NOMO-1 treated with dmso at 0.1 percent for 144 hours (cell line): ENCODE measurements around the gene DOLPP1.

Source experiments
- DNase-seq: peaks from one replicate; lab custom pipeline; 2025; ENCODE audit not compliant: unreplicated experiment; lab: John Stamatoyannopoulos, UW

The DOLPP1 gene

GRCh38 chr9:129093602-129094386, 12.9 kb downstream of the DOLPP1 start:
- no peak for DNase-seq

GRCh38 chr9:129094387-129095169, 13.7 kb downstream of the DOLPP1 start:
- DNase-seq: no peak

- no peak for DNase-seq
These were observed 14.3 kb downstream of the DOLPP1 start for GRCh38 chr9:129095170-129095667.

GRCh38 chr9:129095908-129096307, 15.0 kb downstream of the DOLPP1 start:
- DNase-seq: no peak

- DNase-seq: no peak
These were observed 16.9 kb downstream of the DOLPP1 start for GRCh38 chr9:129097671-129098306.

GRCh38 chr9:129098328-129098727, 17.4 kb downstream of the DOLPP1 start:
- no peak for DNase-seq

- DNase-seq: no peak
These were observed 19.7 kb downstream of the DOLPP1 start for GRCh38 chr9:129100383-129101169.

GRCh38 chr9:129101279-129101678, 20.4 kb downstream of the DOLPP1 start:
- DNase-seq: no peak

- no peak for DNase-seq
These were observed 21.2 kb downstream of the DOLPP1 start for GRCh38 chr9:129102095-129102525.

- DNase-seq: no peak
These were observed 22.1 kb downstream of the DOLPP1 start for GRCh38 chr9:129102791-129103594.

GRCh38 chr9:129103595-129103965, 22.7 kb downstream of the DOLPP1 start:
- no peak for DNase-seq

- DNase-seq: no peak
These were observed 23.1 kb downstream of the DOLPP1 start for GRCh38 chr9:129104051-129104450.

GRCh38 chr9:129105857-129106694, 25.2 kb downstream of the DOLPP1 start:
- no peak for DNase-seq

GRCh38 chr9:129107651-129108050, 26.7 kb downstream of the DOLPP1 start:
- DNase-seq: no peak

- DNase-seq: no peak
These were observed 27.3 kb downstream of the DOLPP1 start for GRCh38 chr9:129108083-129108804.

GRCh38 chr9:129108805-129109536, 28.1 kb downstream of the DOLPP1 start:
- no peak for DNase-seq

- DNase-seq: no peak
These were observed 28.6 kb downstream of the DOLPP1 start for GRCh38 chr9:129109537-129109903.
